H1 (cell line): ENCODE measurements around the gene IL10. TPM values are rescaled to one million over a fixed set of nuclear protein-coding genes. Genes with fewer than 3 reads are reported as not detected.

Experiments
- BACH1 ChIP-seq: IDR thresholded peaks from 2 replicates; pipeline ENCODE4 v1.6.1; 2012; ENCODE audit warnings: low read length, improper control_type of control experiment
- CBX8 ChIP-seq: fragments of 300-800, 300-1000 bp; sonication (generic); IDR thresholded peaks from 2 replicates; pipeline ENCODE4 v1.7.1; 2016; ENCODE audit warnings: low read depth, low read length, borderline replicate concordance
- CREB1 ChIP-seq: IDR thresholded peaks from 2 replicates; pipeline ENCODE4 v1.6.1; 2012; ENCODE audit warnings: inconsistent platforms
- E2F6 ChIP-seq: IDR thresholded peaks from 2 replicates; pipeline ENCODE4 v1.6.1; 2012; ENCODE audit warnings: inconsistent platforms
- GTF2F1 ChIP-seq: IDR thresholded peaks from 2 replicates; pipeline ENCODE4 v1.6.1; 2012; ENCODE audit warnings: low read depth, low read length, improper control_type of control experiment, borderline replicate concordance
- KDM5A ChIP-seq: fragments of 200-600 bp; IDR thresholded peaks from 2 replicates; pipeline ENCODE4 v1.7.1; 2012; ENCODE audit warnings: mild to moderate bottlenecking, low read length, inconsistent platforms, mixed read lengths
- PHF8 ChIP-seq: fragments of 200-600 bp; sonication (generic); conservative IDR thresholded peaks from 2 replicates; pipeline ENCODE4 v1.7.1; 2012; ENCODE audit warnings: low read depth, mild to moderate bottlenecking, inconsistent platforms, low read length, moderate library complexity
- POU5F1 ChIP-seq: IDR thresholded peaks from 2 replicates; pipeline ENCODE4 v1.6.1; 2011; ENCODE audit warnings: low read depth, mild to moderate bottlenecking, low read length, moderate library complexity
- polyA plus RNA-seq, 7 experiments: library from polyadenylated mRNA; depleted of rRNA in 3 of 7; stranded (reverse) in 5 of 7; unstranded in 2 of 7; fragments of >200 nt in 5 of 7; fragments of 200-250 nt in 2 of 7; gene quantifications; 1 replicate in 5 of 7; 2 replicates in 1 of 7; 4 replicates in 1 of 7; pipeline versions ENCODE4 v1.2.1 to v1.2.3, GENCODE V29; 2011 to 2013; ENCODE audit warnings: missing spikeins in 2 of 7, mixed read lengths in 2 of 7
- total RNA-seq: library from RNA; stranded (reverse); fragmentation: NEBNext Ultra II Directional; extraction: Animal tissue kit (Norgen Biotek cat#: 25700); gene quantifications from 2 replicates; pipeline ENCODE4 v1.2.1, GENCODE V29; 2021

Gene IL10
- total and polyA plus RNA-seq, 2 of the 8 experiments (the other 6 are each of a cell fraction or from before 2014, with no cell fraction given): not detected

DNA sequence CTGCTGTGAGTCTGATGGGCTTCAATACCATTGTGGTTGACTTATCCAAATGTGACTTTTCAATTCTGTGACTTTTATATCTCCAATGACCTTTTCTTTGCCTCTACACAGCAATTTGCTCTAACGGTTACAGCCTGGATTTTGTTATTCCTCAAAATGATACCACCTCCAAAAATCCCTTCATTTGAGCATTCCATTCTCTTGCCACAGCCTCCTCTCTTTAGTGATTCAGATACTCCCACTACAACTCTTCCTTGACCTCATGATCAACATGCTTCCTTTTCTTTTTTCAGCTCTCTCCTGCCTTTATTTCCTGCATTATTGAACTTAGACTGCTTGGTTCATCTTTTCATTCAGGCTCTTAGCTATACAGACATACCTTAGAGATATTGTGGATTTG, 18.3 kb downstream of the IL10 start (continued):
- TF ChIP-seq GTF2F1 (no peak), KDM5A (no peak), CBX8 (no peak), CREB1 (no peak), E2F6 (no peak), BACH1 (no peak), PHF8 (no peak), POU5F1 (no peak)
